ENCODE data around the gene PHTF1.

PHTF1 gene

GRCh38 chr1:113692342-113692741, 66.9 kb downstream of the PHTF1 start:
- no peak overlapping the region for H3K4me2 ChIP-seq
- H3K9me3 ChIP-seq = peaks cover 38% of the 10 kb centered on the region
- no peak overlapping the region for H3K4me3 ChIP-seq
- H3K27me3 ChIP-seq = no peaks in the 10 kb centered on the region
- H3K4me1 ChIP-seq = no peaks in the 10 kb centered on the region
- no peak overlapping the region for H3K27ac ChIP-seq
- H3K36me3 ChIP-seq = peaks cover 53% of the 10 kb centered on the region
- no peak for TF ChIP-seq Cebpa-rat (IDR thresholded peaks at IDR 0.05)
- H3K9ac ChIP-seq = no peak overlapping the region
- H4K20me1 ChIP-seq = no peaks in the 10 kb centered on the region

- Histone ChIP-seq H3K36me3 (peaks cover 42% of the 10 kb centered on the region), H3K4me2 (no peak overlapping the region), H3K9ac (no peak overlapping the region), H3K27me3 (no peaks in the 10 kb centered on the region), H3K9me3 (peaks cover 36% of the 10 kb centered on the region), H3K27ac (no peak overlapping the region), H4K20me1 (no peaks in the 10 kb centered on the region), H3K4me3 (no peak overlapping the region), H3K4me1 (no peaks in the 10 kb centered on the region)
- TF ChIP-seq Cebpa-rat (IDR thresholded peaks at IDR 0.05) = no peak
These were observed 68.1 kb downstream of the PHTF1 start for GRCh38 chr1:113691184-113691583.

DNA sequence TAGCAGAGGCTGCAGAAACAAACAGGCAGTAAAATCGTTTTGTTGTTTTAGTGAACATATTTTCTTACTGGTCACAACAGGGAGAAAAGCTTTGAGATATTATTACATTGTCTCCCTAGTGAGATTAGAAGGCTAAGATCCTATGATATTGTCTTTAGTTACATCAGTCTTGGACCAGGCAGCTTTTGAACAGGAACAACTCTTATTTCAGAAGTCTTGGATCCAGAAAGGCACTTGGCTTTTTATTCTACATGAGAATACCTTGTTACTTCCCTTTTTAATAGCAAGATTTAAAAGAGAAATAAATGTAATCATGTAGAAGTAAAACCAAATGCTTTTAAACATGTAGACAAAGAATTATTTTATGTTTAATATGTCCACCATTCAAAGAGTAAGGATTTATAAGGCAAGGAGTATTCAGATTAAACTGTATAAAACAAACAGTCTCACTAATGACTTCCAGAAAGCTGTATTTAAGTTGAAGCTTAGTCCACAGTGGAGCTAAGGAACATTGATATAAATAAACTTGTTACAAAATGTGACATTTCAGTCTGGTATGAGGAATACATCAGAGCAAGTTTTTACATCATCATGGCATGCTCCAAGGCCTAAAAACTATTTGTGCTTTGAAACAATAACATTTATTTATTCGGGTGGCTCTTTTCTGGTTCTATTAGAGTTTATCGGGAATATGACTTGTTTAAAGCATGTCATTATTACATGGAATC, 72.2 kb downstream of the PHTF1 start:
- Histone ChIP-seq H3K9me3 (no peaks in the 10 kb centered on the region), H3K4me1 (no peaks in the 10 kb centered on the region), H3K4me2 (no peak overlapping the region), H3K9ac (no peak overlapping the region), H3K36me3 (0 out of 2 replicates have a peak, but pooled peaks cover 4% of the 10 kb centered on the region), H3K4me3 (no peak overlapping the region), H4K20me1 (no peaks in the 10 kb centered on the region), H3K27ac (no peak overlapping the region), H3K27me3 (no peaks in the 10 kb centered on the region)
- TF ChIP-seq Cebpa-rat (IDR thresholded peaks at IDR 0.05) = no peak

GRCh38 chr1:113684153-113684541, 75.1 kb downstream of the PHTF1 start:
- H3K4me2 ChIP-seq = no peak overlapping the region
- H3K27me3 ChIP-seq = no peaks in the 10 kb centered on the region
- H3K9ac ChIP-seq = no peak overlapping the region
- H3K4me1 ChIP-seq = no peaks in the 10 kb centered on the region
- no peaks in the 10 kb centered on the region for H3K9me3 ChIP-seq
- no peak for TF ChIP-seq Cebpa-rat (IDR thresholded peaks at IDR 0.05)
- no peaks in the 10 kb centered on the region for H3K36me3 ChIP-seq
- H3K27ac ChIP-seq = no peak overlapping the region
- H4K20me1 ChIP-seq = no peaks in the 10 kb centered on the region
- no peak overlapping the region for H3K4me3 ChIP-seq

DNA sequence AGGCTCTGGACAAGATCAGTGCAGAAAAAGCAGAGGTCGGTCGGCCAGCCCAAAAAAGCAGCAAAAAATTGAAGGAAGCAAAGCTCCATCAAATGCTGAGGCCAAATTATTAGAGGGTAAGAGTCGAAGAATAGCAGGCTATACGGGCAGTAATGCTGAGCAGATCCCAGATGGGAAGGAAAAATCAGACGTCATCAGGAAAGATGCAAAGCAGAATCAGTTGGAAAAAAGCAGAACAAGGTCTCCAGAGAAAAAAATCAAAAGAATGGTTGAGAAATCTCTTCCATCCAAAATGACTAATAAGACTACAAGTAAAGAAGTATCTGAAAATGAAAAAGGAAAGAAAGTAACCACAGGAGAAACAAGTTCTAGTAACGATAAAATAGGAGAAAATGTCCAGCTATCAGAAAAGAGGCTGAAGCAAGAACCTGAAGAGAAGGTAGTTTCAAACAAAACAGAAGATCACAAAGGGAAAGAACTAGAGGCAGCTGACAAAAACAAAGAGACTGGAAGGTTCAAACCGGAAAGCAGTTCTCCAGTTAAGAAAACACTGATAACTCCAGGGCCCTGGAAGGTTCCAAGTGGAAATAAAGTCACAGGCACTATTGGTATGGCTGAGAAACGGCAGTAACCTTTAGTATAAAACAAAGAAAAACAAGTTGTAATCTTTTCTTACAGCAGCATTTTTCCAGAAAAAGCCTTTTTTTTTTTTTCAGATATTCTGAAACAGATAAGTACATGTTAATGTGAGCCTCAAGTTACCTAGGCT, 75.7 kb downstream of the PHTF1 start:
- no peak overlapping the region for H3K9ac ChIP-seq
- no peak for TF ChIP-seq Cebpa-rat (IDR thresholded peaks at IDR 0.05)
- no peak overlapping the region for H3K4me2 ChIP-seq
- no peaks in the 10 kb centered on the region for H3K27me3 ChIP-seq
- H3K27ac ChIP-seq = no peak overlapping the region
- H4K20me1 ChIP-seq = no peaks in the 10 kb centered on the region
- H3K9me3 ChIP-seq = no peaks in the 10 kb centered on the region
- no peak overlapping the region for H3K4me3 ChIP-seq
- H3K4me1 ChIP-seq = no peaks in the 10 kb centered on the region
- no peaks in the 10 kb centered on the region for H3K36me3 ChIP-seq

DNA sequence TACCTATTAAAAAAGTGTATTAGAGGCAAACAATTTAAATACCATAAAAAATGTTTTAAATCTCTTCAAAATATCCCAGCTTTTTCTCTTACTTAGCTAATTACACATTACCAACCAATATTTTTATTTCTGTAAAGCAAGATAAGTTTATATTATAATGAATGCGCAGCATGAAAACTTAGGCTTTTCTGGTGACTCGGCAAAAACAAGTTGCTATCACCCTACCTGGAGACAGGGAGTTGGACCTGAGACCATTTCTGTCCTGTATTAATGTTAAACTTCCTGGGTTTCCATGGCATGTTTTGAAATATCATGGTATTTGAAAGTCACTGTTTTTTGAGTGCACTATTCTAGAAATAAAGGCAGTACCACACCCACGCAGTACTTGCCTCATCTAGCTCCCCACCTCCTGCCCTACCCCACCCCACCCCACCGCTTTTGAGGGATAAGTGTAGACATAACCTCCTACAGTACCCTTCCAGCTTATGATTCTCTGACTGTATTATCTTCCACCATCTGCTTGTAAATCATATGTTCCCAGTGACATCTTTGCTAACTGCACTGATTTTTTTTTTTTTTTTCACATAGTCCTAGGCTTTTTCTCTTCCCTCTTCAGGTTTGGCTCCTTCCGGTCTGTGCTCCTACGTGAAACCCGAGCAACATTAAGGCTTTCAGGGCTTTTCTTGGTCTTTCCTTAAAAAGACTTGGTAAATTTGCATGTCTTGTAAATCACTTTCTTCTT, 77.5 kb downstream of the PHTF1 start:
- H3K9ac ChIP-seq = no peak overlapping the region
- H3K4me2 ChIP-seq = no peak overlapping the region
- H3K4me1 ChIP-seq = no peaks in the 10 kb centered on the region
- H3K27ac ChIP-seq = no peak overlapping the region
- no peaks in the 10 kb centered on the region for H3K36me3 ChIP-seq
- H3K27me3 ChIP-seq = no peaks in the 10 kb centered on the region
- no peaks in the 10 kb centered on the region for H4K20me1 ChIP-seq
- TF ChIP-seq Cebpa-rat (IDR thresholded peaks at IDR 0.05) = no peak
- H3K4me3 ChIP-seq = no peak overlapping the region
- H3K9me3 ChIP-seq = no peaks in the 10 kb centered on the region

DNA sequence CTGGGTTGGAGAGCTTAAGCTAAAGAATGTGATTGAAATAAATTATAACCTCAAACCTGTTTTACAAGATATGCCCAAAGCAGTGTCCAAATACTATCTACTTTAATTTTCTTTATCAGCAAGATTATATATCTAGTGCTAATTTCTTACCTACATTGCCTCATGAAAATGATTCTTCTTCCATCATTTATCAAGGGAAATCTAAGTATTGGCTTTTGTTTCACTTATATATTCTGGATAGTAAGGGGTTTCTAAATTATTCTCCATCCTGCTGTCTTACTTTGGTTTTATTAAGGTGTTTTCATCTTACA, 81.2 kb downstream of the PHTF1 start:
- TF ChIP-seq Cebpa-rat (IDR thresholded peaks at IDR 0.05) = no peak
- H3K4me1 ChIP-seq = no peaks in the 10 kb centered on the region
- H3K27me3 ChIP-seq = no peaks in the 10 kb centered on the region
- H3K4me3 ChIP-seq = no peak overlapping the region
- no peak overlapping the region for H3K4me2 ChIP-seq
- H3K9ac ChIP-seq = no peak overlapping the region
- no peak overlapping the region for H3K27ac ChIP-seq
- no peaks in the 10 kb centered on the region for H4K20me1 ChIP-seq
- H3K36me3 ChIP-seq = no peaks in the 10 kb centered on the region; the same call in 1 of the 2 replicates
- H3K9me3 ChIP-seq = no peaks in the 10 kb centered on the region

GRCh38 chr1:113677250-113678158, 81.8 kb downstream of the PHTF1 start:
- no peak overlapping the region for H3K27ac ChIP-seq
- no peaks in the 10 kb centered on the region for H4K20me1 ChIP-seq
- no peak overlapping the region for H3K4me2 ChIP-seq
- H3K27me3 ChIP-seq = no peaks in the 10 kb centered on the region
- no peak for TF ChIP-seq Cebpa-rat (IDR thresholded peaks at IDR 0.05)
- no peak overlapping the region for H3K4me3 ChIP-seq
- H3K4me1 ChIP-seq = no peaks in the 10 kb centered on the region
- no peaks in the 10 kb centered on the region for H3K9me3 ChIP-seq
- no peaks in the 10 kb centered on the region; the same call in 1 of the 2 replicates for H3K36me3 ChIP-seq
- no peak overlapping the region for H3K9ac ChIP-seq

DNA sequence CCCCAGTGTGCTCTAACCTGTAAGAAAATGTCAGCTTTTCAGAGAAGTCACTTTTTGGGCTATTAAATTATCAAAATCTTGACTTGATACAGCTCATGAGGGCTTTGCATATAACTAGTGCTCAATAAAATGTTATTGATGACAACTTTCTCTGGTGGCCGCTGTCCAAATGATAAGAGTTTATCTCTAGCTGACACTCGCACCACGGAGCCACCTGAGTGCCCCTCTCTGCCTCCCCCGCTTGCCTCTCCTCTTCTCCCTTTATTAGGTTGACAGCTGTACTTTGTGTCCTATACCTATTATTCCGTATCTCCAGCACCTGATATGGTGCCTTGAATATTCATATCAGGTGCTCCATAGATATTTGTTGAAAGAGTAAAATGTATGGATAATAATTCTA, 82.8 kb downstream of the PHTF1 start:
- H3K27ac ChIP-seq = no peak overlapping the region
- H3K9ac ChIP-seq = no peak overlapping the region
- H4K20me1 ChIP-seq = no peaks in the 10 kb centered on the region
- H3K4me2 ChIP-seq = no peak overlapping the region
- no peak overlapping the region for H3K4me3 ChIP-seq
- H3K36me3 ChIP-seq = no peaks in the 10 kb centered on the region; the same call in 1 of the 2 replicates
- no peaks in the 10 kb centered on the region for H3K9me3 ChIP-seq
- no peak for TF ChIP-seq Cebpa-rat (IDR thresholded peaks at IDR 0.05)
- H3K4me1 ChIP-seq = no peaks in the 10 kb centered on the region
- no peaks in the 10 kb centered on the region for H3K27me3 ChIP-seq

All from BLaER1 (cell line).